Peyer's patch (tissue), 4 donors: ENCODE measurements around the gene S1PR2.

Experiments
- POLR2A ChIP-seq, 2 donors: fragments of 450-650 bp; IDR thresholded peaks; one replicate each; pipeline ENCODE4 v1.5.1; 2017; ENCODE audit warnings: antibody characterized with exemption in 2 of 2, mild to moderate bottlenecking in 2 of 2, moderate library complexity in 2 of 2
- TF ChIP-seq, protein P1 (sequence below), 6 experiments: fragments of 450-650 bp in 4 of 6; fragments of 200-600 bp in 2 of 6; sonication (generic) in 1 of 6; IDR thresholded peaks; one replicate each; pipeline ENCODE4 v1.5.1; 2017 to 2019; ENCODE audit warnings: antibody characterized with exemption in 6 of 6, mild to moderate bottlenecking in 3 of 6, moderate library complexity in 1 of 6

DNA sequence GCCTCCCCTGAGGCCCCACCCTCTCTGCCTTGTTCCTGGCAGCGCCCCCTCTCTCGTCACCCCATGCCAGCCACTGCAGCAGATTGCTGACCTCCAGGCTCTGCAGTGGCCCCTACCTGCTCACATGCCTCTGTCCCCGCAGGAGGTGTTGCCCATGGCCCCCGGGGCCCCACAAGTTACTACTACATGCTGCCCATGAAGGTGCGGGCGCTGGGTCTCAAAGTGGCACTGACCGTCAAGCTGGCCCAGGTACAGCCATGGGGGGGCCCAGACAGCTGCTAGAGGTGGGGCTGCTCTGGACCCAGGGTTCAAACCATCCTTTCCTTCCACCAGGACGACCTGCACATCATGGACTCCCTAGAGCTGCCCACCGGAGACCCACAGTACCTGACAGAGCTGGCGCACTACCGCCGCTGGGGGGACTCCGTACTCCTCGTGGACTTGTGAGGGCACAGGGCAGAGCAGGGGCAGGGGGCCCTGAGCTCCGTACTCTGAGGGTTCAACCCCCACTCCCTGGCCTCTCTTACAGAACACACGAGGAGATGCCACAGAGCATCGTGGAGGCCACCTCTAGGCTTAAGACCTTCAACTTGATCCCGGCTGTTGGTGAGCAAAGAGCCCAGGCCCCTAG, 27.1 kb upstream of the S1PR2 start:
- TF ChIP-seq, protein P1, sequence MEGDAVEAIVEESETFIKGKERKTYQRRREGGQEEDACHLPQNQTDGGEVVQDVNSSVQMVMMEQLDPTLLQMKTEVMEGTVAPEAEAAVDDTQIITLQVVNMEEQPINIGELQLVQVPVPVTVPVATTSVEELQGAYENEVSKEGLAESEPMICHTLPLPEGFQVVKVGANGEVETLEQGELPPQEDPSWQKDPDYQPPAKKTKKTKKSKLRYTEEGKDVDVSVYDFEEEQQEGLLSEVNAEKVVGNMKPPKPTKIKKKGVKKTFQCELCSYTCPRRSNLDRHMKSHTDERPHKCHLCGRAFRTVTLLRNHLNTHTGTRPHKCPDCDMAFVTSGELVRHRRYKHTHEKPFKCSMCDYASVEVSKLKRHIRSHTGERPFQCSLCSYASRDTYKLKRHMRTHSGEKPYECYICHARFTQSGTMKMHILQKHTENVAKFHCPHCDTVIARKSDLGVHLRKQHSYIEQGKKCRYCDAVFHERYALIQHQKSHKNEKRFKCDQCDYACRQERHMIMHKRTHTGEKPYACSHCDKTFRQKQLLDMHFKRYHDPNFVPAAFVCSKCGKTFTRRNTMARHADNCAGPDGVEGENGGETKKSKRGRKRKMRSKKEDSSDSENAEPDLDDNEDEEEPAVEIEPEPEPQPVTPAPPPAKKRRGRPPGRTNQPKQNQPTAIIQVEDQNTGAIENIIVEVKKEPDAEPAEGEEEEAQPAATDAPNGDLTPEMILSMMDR (IDR thresholded peaks at IDR 0.05) = no peak
- no peak for TF ChIP-seq POLR2A (IDR thresholded peaks at IDR 0.05)
